GM12873 (cell line): ENCODE measurements around the gene BTN3A1.

ENCODE experiments used
- TF ChIP-seq, protein P1 (sequence below): IDR thresholded peaks from 2 replicates; pipeline ENCODE4 v1.5.1; 2012; ENCODE audit warnings: low read depth, mild to moderate bottlenecking, moderate library complexity, low read length, control low read depth; ENCODE audit not compliant: insufficient read depth; ENCODE audit errors: missing control alignments

The BTN3A1 gene

DNA sequence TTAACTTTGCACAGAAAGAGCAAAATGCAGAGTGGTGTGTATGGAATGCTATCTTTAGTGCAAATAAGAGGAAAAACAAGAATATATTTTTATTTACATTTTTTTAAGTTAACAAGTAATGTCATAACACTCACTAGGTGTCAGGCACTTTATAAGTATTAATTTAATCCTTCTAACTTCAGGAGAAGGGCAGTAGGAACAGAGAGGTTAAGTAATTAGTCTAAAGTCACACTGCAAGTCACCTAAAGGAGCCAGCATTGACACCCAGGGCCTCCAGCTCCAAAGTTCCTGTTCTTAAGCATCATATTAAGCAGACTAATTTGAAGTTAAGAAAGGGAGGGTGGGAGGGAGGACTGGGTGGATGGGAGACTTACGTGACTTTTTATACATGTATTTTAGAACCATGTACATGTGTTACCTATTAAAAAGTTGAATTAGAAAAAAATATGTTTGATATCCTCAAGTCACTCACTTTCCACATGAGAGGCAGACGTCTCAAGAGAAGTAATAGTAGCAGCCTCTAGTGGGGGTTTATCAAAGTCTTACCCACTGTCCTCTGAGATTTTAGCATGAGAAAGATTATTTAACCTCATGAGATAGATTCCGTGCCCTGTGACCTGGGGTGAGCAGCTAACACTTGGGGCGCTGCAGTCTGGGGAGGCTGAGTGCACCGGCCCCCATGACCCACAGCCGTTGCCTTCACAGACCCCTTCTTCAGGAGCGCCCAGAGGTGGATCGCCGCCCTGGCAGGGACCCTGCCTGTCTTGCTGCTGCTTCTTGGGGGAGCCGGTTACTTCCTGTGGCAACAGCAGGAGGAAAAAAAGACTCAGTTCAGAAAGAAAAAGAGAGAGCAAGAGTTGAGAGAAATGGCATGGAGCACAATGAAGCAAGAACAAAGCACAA, 7.0 kb downstream of the BTN3A1 start:
- TF ChIP-seq, protein P1, sequence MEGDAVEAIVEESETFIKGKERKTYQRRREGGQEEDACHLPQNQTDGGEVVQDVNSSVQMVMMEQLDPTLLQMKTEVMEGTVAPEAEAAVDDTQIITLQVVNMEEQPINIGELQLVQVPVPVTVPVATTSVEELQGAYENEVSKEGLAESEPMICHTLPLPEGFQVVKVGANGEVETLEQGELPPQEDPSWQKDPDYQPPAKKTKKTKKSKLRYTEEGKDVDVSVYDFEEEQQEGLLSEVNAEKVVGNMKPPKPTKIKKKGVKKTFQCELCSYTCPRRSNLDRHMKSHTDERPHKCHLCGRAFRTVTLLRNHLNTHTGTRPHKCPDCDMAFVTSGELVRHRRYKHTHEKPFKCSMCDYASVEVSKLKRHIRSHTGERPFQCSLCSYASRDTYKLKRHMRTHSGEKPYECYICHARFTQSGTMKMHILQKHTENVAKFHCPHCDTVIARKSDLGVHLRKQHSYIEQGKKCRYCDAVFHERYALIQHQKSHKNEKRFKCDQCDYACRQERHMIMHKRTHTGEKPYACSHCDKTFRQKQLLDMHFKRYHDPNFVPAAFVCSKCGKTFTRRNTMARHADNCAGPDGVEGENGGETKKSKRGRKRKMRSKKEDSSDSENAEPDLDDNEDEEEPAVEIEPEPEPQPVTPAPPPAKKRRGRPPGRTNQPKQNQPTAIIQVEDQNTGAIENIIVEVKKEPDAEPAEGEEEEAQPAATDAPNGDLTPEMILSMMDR, result no peak

DNA sequence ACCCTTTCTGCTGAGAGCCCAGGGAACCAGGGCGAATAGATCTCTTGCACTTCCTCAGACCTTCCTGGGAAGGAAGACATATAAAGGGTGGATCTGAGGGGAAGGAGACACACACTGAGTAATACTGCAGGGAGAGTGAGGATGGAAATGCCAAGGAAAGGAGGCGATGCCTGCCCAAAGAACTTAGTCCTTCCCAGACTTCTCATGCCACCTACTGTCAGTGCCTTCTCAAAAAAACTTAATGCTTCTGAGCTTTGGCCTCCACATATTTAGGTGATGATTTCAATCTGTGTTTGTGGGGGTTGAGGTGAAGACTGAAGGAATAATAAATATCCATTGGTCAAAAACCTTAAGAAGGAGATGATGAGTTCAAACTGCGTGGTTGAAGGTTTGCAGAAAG, 9.7 kb downstream of the BTN3A1 start:
- TF ChIP-seq, protein P1, result no peak

DNA sequence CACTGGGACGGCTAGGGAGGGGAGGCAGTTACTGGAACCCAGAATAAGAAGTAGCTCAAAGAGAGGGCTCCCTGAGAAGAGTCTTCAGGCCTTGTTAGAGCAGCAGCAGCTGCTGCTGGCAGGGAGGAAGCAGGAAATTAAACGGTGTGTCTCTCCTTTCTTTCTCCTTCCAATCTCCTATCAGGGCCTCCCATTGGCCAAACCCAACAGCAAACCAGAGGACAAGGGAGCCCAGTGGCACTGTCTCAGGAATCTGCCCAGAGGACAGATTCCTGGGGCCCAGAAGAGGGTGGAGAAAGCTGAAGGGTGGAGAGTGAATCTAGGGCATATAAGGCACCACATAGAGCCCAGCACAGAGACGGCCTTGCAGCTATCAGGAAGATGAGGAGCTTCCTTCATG, 10.2 kb downstream of the BTN3A1 start:
- TF ChIP-seq, protein P1, result no peak

DNA sequence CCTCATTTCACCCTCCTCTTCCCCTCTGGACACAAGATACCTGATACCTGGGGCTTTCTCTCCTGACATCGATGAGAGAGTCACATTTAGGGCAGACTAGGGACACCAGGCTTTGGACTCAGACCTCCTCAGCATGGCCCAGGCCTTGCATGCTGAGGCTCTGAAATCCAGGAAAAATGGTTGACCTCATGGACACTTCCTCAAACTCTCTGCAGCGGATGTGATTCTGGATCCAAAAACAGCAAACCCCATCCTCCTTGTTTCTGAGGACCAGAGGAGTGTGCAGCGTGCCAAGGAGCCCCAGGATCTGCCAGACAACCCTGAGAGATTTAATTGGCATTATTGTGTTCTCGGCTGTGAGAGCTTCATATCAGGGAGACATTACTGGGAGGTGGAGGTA, 10.9 kb downstream of the BTN3A1 start:
- TF ChIP-seq, protein P1, result no peak

DNA sequence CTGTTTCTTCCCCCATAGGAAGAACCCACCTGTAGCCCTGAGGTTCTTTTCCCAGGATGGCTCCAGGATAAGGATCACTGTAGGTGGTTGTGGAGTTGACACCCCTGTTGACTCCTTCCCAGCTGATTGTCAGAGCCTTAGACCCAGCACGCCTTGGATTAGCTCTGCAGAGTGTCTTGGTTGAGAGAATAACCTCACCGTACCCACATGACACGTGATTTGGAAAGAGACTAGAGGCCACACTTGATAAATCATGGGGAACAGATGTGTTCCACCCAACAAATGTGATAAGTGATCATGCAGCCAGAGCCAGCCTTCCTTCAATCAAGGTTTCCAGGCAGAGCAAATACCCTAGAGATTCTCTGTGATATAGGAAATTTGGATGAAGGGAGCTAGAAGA, 12.2 kb downstream of the BTN3A1 start:
- TF ChIP-seq, protein P1, result no peak

DNA sequence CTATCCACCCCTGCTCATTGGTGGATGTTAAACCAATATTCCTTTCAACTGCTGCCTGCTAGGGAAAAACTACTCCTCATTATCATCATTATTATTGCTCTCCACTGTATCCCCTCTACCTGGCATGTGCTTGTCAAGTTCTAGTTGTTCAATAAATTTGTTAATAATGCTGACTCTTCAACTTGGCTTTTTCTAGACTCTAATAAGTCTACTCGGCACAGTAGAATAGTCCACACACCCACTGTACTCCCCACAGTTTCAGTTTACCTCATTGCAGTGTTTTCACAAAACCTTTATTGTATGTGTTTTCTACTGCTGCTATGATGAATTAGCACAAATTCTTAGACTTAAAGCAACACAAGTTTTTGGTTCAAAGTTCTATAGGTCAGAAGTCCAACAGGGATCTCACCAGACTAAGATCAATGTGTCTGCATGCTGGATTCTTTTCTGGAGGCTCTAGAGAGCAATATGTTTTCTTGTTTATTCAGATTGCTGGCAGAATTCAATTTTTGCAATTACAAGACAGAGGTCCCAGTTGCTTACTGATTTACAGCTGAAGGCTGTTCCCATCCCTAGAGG, 13.1 kb downstream of the BTN3A1 start:
- TF ChIP-seq, protein P1, result no peak

DNA sequence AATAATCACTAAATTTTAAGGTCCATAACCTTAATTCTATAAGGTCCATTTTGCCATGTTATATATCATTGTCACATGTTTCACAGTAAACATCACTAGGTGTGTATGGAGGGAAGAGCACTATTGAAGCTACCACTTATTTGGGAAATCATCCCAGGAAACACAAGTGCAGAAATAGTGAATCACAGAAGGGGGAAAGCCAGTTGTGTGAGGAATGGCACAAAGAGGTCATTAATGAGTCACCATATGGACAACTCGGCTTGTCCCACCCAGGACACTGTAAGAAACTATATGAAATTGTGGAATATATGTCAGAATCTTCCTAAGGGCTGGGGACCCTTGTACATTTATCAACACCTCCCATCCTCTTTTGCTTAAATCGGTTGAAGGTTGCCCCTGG, 13.7 kb downstream of the BTN3A1 start:
- TF ChIP-seq, protein P1, result no peak
